Tibial artery (tissue), 4 donors: ENCODE data around the gene CDK10.

ENCODE experiments used
- DNase-seq, 2 donors: peaks; one replicate each; pipeline ENCODE4 v3.0.0-alpha.2; 2019
- H3K27ac ChIP-seq, 2 donors: fragments of 200-600 bp; sonication (generic) in 1 of 2; 1 replicate in 1 of 2; 2 replicates in 1 of 2; pipeline ENCODE4 v1.5.1; 2018 to 2019; ENCODE audit warnings: mild to moderate bottlenecking in 1 of 2
- H3K27me3 ChIP-seq, 2 donors: fragments of 200-600 bp; sonication (generic) in 1 of 2; one replicate each; pipeline versions ENCODE4 v1.5.1 to v1.6.0; 2016 to 2019
- H3K36me3 ChIP-seq, 3 donors: fragments of 200-600 bp; sonication (generic) in 2 of 3; one replicate each; pipeline ENCODE4 v1.5.1; 2016 to 2019; ENCODE audit warnings: mild to moderate bottlenecking in 2 of 3
- H3K4me1 ChIP-seq, 4 donors: fragments of 200-600 bp; sonication (generic) in 2 of 4; 1 replicate in 3 of 4; 2 replicates in 1 of 4; pipeline ENCODE4 v1.5.1; 2016 to 2019
- H3K4me3 ChIP-seq, 2 donors: fragments of 200-600 bp; sonication (generic) in 1 of 2; 1 replicate in 1 of 2; 2 replicates in 1 of 2; pipeline ENCODE4 v1.5.1; 2018 to 2019; ENCODE audit warnings: mild to moderate bottlenecking in 2 of 2
- H3K9me3 ChIP-seq, 3 donors: fragments of 200-600 bp; sonication (generic) in 1 of 3; one replicate each; pipeline ENCODE4 v1.5.1; 2016 to 2019
- intact Hi-C: fragments of 100-400 bp; cut with DNase I; formaldehyde crosslinking; loops from one replicate; pipeline ENCODE4 v1.15.0; 2023; ENCODE audit warnings: low total_unique reads
- TF ChIP-seq, protein P1 (sequence below), 2 experiments: fragments of 200-600 bp in 1 of 2; fragments of 450-650 bp in 1 of 2; IDR thresholded peaks; one replicate each; pipeline ENCODE4 v1.5.1; 2017 to 2019; ENCODE audit warnings: antibody characterized with exemption in 2 of 2, mild to moderate bottlenecking in 1 of 2, moderate library complexity in 1 of 2

Gene CDK10

DNA sequence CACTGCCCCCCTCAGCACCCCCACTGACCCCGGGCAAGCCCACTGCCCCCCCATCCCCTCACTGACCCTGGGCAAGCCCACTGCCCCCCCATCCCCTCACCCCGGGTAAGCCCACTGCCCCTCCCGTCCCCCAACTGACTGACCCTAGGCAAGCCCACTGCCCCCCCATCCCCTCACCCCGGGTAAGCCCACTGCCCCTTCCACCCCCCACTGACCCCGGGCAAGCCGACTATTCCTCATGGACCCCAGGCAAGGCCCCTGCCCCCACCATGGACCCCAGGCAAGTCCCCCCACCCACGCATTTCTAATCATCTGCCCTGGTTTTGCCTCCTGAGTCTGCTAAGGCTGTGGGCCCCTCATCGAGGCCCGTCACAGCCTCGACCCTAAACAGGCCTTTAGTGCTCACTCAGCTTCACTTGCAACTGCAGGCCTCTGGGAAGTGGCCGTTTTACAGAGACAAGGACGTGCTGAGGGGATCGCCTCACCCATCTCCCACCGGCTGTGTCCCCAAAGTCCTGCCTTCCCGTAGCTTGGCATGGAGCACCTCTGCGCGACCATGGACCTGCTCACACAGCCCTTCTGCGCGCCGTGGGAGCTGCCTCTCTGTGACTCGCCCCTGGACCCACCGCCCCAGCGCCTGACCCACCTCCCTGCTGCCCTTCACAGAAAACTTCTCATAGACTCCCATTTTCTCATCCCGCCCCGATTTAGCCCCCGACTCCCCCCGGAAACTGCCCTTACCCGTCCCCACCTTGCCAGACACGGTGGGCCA is 30.6 kb downstream of the CDK10 start:
- TF ChIP-seq, protein P1, sequence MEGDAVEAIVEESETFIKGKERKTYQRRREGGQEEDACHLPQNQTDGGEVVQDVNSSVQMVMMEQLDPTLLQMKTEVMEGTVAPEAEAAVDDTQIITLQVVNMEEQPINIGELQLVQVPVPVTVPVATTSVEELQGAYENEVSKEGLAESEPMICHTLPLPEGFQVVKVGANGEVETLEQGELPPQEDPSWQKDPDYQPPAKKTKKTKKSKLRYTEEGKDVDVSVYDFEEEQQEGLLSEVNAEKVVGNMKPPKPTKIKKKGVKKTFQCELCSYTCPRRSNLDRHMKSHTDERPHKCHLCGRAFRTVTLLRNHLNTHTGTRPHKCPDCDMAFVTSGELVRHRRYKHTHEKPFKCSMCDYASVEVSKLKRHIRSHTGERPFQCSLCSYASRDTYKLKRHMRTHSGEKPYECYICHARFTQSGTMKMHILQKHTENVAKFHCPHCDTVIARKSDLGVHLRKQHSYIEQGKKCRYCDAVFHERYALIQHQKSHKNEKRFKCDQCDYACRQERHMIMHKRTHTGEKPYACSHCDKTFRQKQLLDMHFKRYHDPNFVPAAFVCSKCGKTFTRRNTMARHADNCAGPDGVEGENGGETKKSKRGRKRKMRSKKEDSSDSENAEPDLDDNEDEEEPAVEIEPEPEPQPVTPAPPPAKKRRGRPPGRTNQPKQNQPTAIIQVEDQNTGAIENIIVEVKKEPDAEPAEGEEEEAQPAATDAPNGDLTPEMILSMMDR (IDR thresholded peaks at IDR 0.05) = no peak
- Histone ChIP-seq H3K9me3 (no peaks in the 10 kb centered on the region), H3K4me3 (no peak overlapping the region), H3K4me1 (peaks cover 0 to 16% (median 11%) of the 10 kb centered on the region in 4 donors), H3K36me3 (peaks cover 0 to 7% (median 0%) of the 10 kb centered on the region in 3 donors), H3K27ac (no peak overlapping the region), H3K27me3 (peaks cover 0 to 12% of the 10 kb centered on the region in 2 donors)
- intact Hi-C loops = no loop called here
- DNase-seq = no peak

GRCh38 chr16:89717688-89718505 is 31.4 kb downstream of the CDK10 start:
- peaks cover 7 to 20% (median 17%) of the 10 kb centered on the region in 4 donors for H3K4me1 ChIP-seq

GRCh38 chr16:89720551-89720812 is 34.0 kb downstream of the CDK10 start:
- DNase-seq = no peak
- Histone ChIP-seq H3K4me1 (peaks cover 9 to 35% (median 30%) of the 10 kb centered on the region in 4 donors), H3K4me3 (peak overlapping the region; percentile 89 to 99), H3K27me3 (peaks cover 0 to 2% of the 10 kb centered on the region in 2 donors), H3K27ac (peak overlapping the region; percentile 98 to 99), H3K36me3 (peaks cover 10 to 37% (median 22%) of the 10 kb centered on the region in 3 donors), H3K9me3 (no peaks in the 10 kb centered on the region)
- intact Hi-C loops = no loop called here
- TF ChIP-seq, protein P1 (IDR thresholded peaks at IDR 0.05) = no peak

More at GRCh38 chr16:89717688-89718505, 31.4 kb downstream of the CDK10 start:
- Histone ChIP-seq H3K36me3 (peaks cover 0 to 11% (median 0%) of the 10 kb centered on the region in 3 donors), H3K27ac (no peak overlapping the region), H3K4me3 (no peak overlapping the region), H3K9me3 (no peaks in the 10 kb centered on the region), H3K27me3 (peaks cover 0 to 4% of the 10 kb centered on the region in 2 donors)
- DNase-seq = no peak
- intact Hi-C loops = no loop called here
- TF ChIP-seq, protein P1 (IDR thresholded peaks at IDR 0.05) = no peak

DNA sequence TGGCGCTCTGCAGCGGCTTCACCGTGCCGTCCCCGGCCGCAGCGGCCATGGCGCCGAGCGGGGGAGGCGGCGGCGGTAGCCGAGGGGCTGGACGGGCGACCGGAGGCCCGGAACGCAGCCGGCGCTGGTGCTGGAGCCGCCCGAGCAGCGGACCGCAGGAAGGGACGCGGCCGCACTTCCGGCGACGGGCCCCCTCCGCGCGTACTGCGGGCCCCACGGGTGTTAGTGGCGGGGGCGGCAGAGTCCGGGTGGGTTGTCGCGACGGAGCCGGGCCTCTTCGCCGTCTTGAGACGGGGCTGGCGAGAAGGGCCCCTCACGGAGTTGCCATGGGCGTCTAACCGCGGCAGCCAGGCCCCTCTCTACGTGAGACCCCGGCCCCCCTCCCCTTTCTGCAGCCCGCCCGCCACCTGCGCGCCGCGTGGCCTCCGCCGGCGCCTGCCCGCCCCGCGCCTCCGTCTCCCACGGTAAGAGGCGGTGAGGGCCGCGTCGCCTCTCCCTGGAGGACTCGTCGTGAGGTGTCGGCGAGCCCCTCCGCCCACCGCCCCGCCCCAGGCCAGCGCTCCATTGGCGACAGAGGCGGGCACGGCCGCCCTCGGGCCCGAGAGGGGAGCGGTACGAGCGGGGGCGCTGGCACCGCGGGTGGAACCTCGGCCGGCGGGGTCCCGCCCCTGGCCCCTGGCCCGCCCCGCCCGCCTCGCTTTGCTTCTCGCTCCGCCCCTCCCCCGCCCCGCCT is 34.5 kb downstream of the CDK10 start, which contains the start of the genes VPS9D1 and ZNF276:
TSS of gene VPS9D1 (minus strand) at position 86 of the 733 bp plus-strand sequence. CDS start at position 49, 37 bp downstream.
TSS of gene ZNF276 (plus strand) at position 725 of the 733 bp plus-strand sequence. CDS start 104 bp downstream, outside the sequence.
- intact Hi-C loops = no loop called here
- peaks cover 9 to 35% (median 30%) of the 10 kb centered on the region in 4 donors for H3K4me1 ChIP-seq
- TF ChIP-seq, protein P1 (IDR thresholded peaks at IDR 0.05) = no peak
- H3K9me3 ChIP-seq = no peaks in the 10 kb centered on the region
- peak; percentile 74 to 88 for DNase-seq
- peaks cover 10 to 41% (median 22%) of the 10 kb centered on the region in 3 donors for H3K36me3 ChIP-seq
- H3K27me3 ChIP-seq = peaks cover 0 to 2% of the 10 kb centered on the region in 2 donors
- peak within 1 kb of the TSS; percentile 89 to 99 for H3K4me3 ChIP-seq
- peak within 1 kb of the TSS; percentile 98 to 99 for H3K27ac ChIP-seq
